Thyroid gland (tissue), 4 donors: ENCODE measurements around the gene PIGM.

Experiments used
- POLR2A ChIP-seq, 2 donors: fragments of 450-650 bp; IDR thresholded peaks; one replicate each; pipeline ENCODE4 v1.6.1; 2017; ENCODE audit warnings: antibody characterized with exemption in 2 of 2, mild to moderate bottlenecking in 2 of 2, moderate library complexity in 1 of 2
- TF ChIP-seq, protein P1 (sequence below), 6 experiments: fragments of 200-600 bp in 3 of 6; fragments of 450-650 bp in 3 of 6; sonication (generic) in 3 of 6; IDR thresholded peaks; one replicate each; pipeline ENCODE4 v1.5.1; 2016 to 2019; ENCODE audit warnings: antibody characterized with exemption in 6 of 6, mild to moderate bottlenecking in 2 of 6, inconsistent platforms in 1 of 6, moderate library complexity in 1 of 6

DNA sequence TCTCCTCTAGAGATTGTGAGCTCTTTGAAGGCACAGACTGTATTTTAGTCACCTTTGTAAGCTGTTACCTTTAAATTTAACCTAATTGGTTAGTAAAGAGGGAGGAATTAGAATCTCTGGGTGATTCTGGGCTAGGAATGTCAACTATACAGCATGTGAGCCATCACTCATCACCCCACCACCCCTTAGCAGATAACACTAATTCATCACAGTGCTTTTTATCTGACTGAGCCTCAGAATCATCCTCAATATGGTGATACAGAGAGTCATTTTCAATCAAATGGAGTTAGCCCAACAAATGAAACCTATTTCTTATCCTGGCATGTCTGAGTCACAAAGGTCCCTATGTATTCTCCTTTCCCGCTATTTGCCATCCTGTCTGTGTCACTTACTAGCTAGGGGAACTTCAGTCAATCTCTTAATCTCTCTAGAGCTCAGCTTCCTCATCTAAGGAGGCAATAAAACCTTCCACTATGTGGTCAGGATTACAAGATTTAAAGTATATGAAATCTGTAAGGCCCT lies 24.9 kb upstream of the PIGM start:
- TF ChIP-seq, protein P1, sequence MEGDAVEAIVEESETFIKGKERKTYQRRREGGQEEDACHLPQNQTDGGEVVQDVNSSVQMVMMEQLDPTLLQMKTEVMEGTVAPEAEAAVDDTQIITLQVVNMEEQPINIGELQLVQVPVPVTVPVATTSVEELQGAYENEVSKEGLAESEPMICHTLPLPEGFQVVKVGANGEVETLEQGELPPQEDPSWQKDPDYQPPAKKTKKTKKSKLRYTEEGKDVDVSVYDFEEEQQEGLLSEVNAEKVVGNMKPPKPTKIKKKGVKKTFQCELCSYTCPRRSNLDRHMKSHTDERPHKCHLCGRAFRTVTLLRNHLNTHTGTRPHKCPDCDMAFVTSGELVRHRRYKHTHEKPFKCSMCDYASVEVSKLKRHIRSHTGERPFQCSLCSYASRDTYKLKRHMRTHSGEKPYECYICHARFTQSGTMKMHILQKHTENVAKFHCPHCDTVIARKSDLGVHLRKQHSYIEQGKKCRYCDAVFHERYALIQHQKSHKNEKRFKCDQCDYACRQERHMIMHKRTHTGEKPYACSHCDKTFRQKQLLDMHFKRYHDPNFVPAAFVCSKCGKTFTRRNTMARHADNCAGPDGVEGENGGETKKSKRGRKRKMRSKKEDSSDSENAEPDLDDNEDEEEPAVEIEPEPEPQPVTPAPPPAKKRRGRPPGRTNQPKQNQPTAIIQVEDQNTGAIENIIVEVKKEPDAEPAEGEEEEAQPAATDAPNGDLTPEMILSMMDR (IDR thresholded peaks at IDR 0.05): no peak
- no peak for TF ChIP-seq POLR2A (IDR thresholded peaks at IDR 0.05)
